ENCODE data around the gene TCF15. TPM values are rescaled to one million over a fixed set of nuclear protein-coding genes. Genes with fewer than 3 reads are reported as not detected.

Gene TCF15
- total and polyA plus RNA-seq, 2 of the 13 experiments (the other 11 are each of a cell fraction or from before 2014, with no cell fraction given): not detected

- TF ChIP-seq ZEB1 (IDR thresholded peaks at IDR 0.05; ENCODE audit: insufficient replicate concordance, low read depth) (no peak), ELK4 (CRISPR knock-in tag; IDR thresholded peaks at IDR 0.05; ENCODE audit: borderline replicate concordance) (no peak), JARID2 (CRISPR knock-in tag; IDR thresholded peaks at IDR 0.05; ENCODE audit: insufficient replicate concordance) (no peak), SAFB2 (CRISPR knock-in tag; IDR thresholded peaks at IDR 0.05; ENCODE audit: borderline replicate concordance, low read depth) (no peak), IKZF5 (CRISPR knock-in tag; IDR thresholded peaks at IDR 0.05) (no peak), GTF2F1 (IDR thresholded peaks at IDR 0.05; ENCODE audit: low read length) (no peak), SALL1 (CRISPR knock-in tag; IDR thresholded peaks at IDR 0.05) (no peak), ZHX2 (IDR thresholded peaks at IDR 0.05; ENCODE audit: low read depth) (no peak), ZHX2 (CRISPR knock-in tag; IDR thresholded peaks at IDR 0.05; ENCODE audit: borderline replicate concordance) (no peak), NFAT5 (CRISPR knock-in tag; IDR thresholded peaks at IDR 0.05) (no peak), ZNF12 (CRISPR knock-in tag; IDR thresholded peaks at IDR 0.05) (no peak), NRL (CRISPR knock-in tag; IDR thresholded peaks at IDR 0.05; ENCODE audit: borderline replicate concordance) (no peak), SRSF9 (IDR thresholded peaks at IDR 0.05; ENCODE audit: borderline replicate concordance, insufficient read depth, low read depth, low read length, poor library complexity, severe bottlenecking) (no peak), IRF2 (CRISPR knock-in tag; IDR thresholded peaks at IDR 0.05) (no peak), ZFP90 (CRISPR knock-in tag; IDR thresholded peaks at IDR 0.05; ENCODE audit: borderline replicate concordance) (no peak), ZNF331 (CRISPR knock-in tag; IDR thresholded peaks at IDR 0.05) (no peak; the same call in 1 of the 2 replicates), FOXP1 (IDR thresholded peaks at IDR 0.05) (no peak), FOXP1 (CRISPR knock-in tag; IDR thresholded peaks at IDR 0.05) (peak; percentile 21; the same call in 1 of the 2 replicates)
Measured at GRCh38 chr20:555976-556385, 54.1 kb downstream of the TCF15 start (continued).

Measured in HepG2 (cell line).